D721Med (cell line): ENCODE data around the gene ATP2A2.
"Not testable (repeated sequence)": the region's sequence is repeated elsewhere in the genome, so short reads cannot be mapped to it uniquely, and the experiment has no call there.

Experiments
- DNase-seq: peaks from one replicate; pipeline ENCODE4 v3.0.0; 2011; ENCODE audit warnings: low spot score; ENCODE audit not compliant: insufficient read length
- FAIRE-seq: peaks from 2 replicates; lab custom pipeline; 2011; peaks lifted over from hg19 to GRCh38; lab: Jason Lieb, UNC
- CTCF ChIP-seq: IDR thresholded peaks from 2 replicates; pipeline ENCODE4 v1.5.1; 2012; ENCODE audit warnings: mild to moderate bottlenecking, control low read depth; ENCODE audit not compliant: insufficient read depth; ENCODE audit errors: missing control alignments

ATP2A2 gene

GRCh38 chr12:110373425-110373824 lies 92.4 kb downstream of the ATP2A2 start:
- TF ChIP-seq CTCF = no peak
- no peak for FAIRE-seq

GRCh38 chr12:110373962-110374611 lies 93.0 kb downstream of the ATP2A2 start:
- DNase-seq (no peak), FAIRE-seq (no peak)
- TF ChIP-seq CTCF = no peak

More at GRCh38 chr12:110373425-110373824, 92.4 kb downstream of the ATP2A2 start:
- peak; percentile 18 for DNase-seq

- not testable (repeated sequence) for DNase-seq, FAIRE-seq
These were observed 97.2 kb downstream of the ATP2A2 start for GRCh38 chr12:110378131-110378790.

GRCh38 chr12:110379197-110379596 lies 98.2 kb downstream of the ATP2A2 start:
- peak; percentile 81 for FAIRE-seq
- peak; percentile 69 for DNase-seq
- TF ChIP-seq CTCF = no peak

- no peak for FAIRE-seq
- no peak for DNase-seq
- TF ChIP-seq CTCF = no peak
These were observed 98.6 kb downstream of the ATP2A2 start for GRCh38 chr12:110379631-110380030.

- FAIRE-seq (no peak), DNase-seq (no peak)
- TF ChIP-seq CTCF = no peak
These were observed 101.6 kb downstream of the ATP2A2 start for GRCh38 chr12:110382683-110383082.
